GM21390 (cell line): ENCODE measurements around the gene CLEC5A.
"Not testable (repeated sequence)": the region's sequence is repeated elsewhere in the genome, so short reads cannot be mapped to it uniquely, and the experiment has no call there.

Experiments
- ATAC-seq: cut with Tn5 transposase; IDR thresholded peaks from one replicate; pipeline ENCODE4 v1.9.1; 2021; ENCODE audit not compliant: unreplicated experiment

Gene CLEC5A

GRCh38 chr7:141949451-141949850, 2.7 kb upstream of the CLEC5A start:
- no peak for ATAC-seq

GRCh38 chr7:141949021-141949420, 2.2 kb upstream of the CLEC5A start:
- ATAC-seq, result no peak

GRCh38 chr7:141945356-141945755, 1.4 kb downstream of the CLEC5A start:
- ATAC-seq, result no peak

- no peak for ATAC-seq
These were observed 2.0 kb downstream of the CLEC5A start for GRCh38 chr7:141944811-141945210.

GRCh38 chr7:141943846-141944245, 2.9 kb downstream of the CLEC5A start:
- ATAC-seq, result no peak

GRCh38 chr7:141941075-141941474, 5.7 kb downstream of the CLEC5A start:
- ATAC-seq, result no peak

GRCh38 chr7:141930211-141930610, 16.6 kb downstream of the CLEC5A start:
- ATAC-seq, result no peak

- no peak for ATAC-seq
These were observed 18.0 kb downstream of the CLEC5A start for GRCh38 chr7:141928845-141929195.

GRCh38 chr7:141928146-141928844, 18.5 kb downstream of the CLEC5A start:
- ATAC-seq, result no peak

GRCh38 chr7:141920281-141920680, 26.5 kb downstream of the CLEC5A start:
- no peak for ATAC-seq

GRCh38 chr7:141916099-141916498, 30.7 kb downstream of the CLEC5A start, which contains the start of gene OR9A4:
OR9A4 (plus strand) TSS chr7:141916399; CDS start chr7:141918876, 2,477 bp downstream.
- ATAC-seq, result no peak

- ATAC-seq, result peak; percentile 49
These were observed 31.2 kb downstream of the CLEC5A start for GRCh38 chr7:141915565-141915964.

- no peak for ATAC-seq
These were observed 35.4 kb downstream of the CLEC5A start for GRCh38 chr7:141911391-141911790.

- ATAC-seq, result no peak
These were observed 40.5 kb downstream of the CLEC5A start for GRCh38 chr7:141906285-141906684.

- ATAC-seq, result not testable (repeated sequence)
These were observed 47.4 kb downstream of the CLEC5A start for GRCh38 chr7:141899366-141899765.

GRCh38 chr7:141891336-141891735, 55.4 kb downstream of the CLEC5A start:
- no peak for ATAC-seq

- ATAC-seq, result no peak
These were observed 57.5 kb downstream of the CLEC5A start for GRCh38 chr7:141889321-141889720.

GRCh38 chr7:141884539-141885225, 62.1 kb downstream of the CLEC5A start:
- ATAC-seq, result peak; percentile 71

GRCh38 chr7:141880960-141881359, 65.8 kb downstream of the CLEC5A start:
- no peak for ATAC-seq

GRCh38 chr7:141877365-141877764, 69.4 kb downstream of the CLEC5A start:
- ATAC-seq, result no peak
